Upper lobe of left lung (tissue), 6 donors: ENCODE data around the gene FFAR2. TPM values are rescaled to one million over a fixed set of nuclear protein-coding genes. Genes with fewer than 3 reads are reported as not detected.
A peak's percentile ranks its signal among the peaks of the same experiment; 100 is the strongest.
"Not testable (repeated sequence)": the region's sequence is repeated elsewhere in the genome, so short reads cannot be mapped to it uniquely, and the experiment has no call there.

Source experiments
- ATAC-seq, 2 donors: fragments of 200-7000 bp; cut with Tn5 transposase; one replicate each; pipeline ENCODE4 v1.9.1; 2022; ENCODE audit warnings: mild to moderate bottlenecking in 2 of 2, moderate library complexity in 2 of 2; ENCODE audit not compliant: low FRiP score in 2 of 2
- DNase-seq, 2 donors: peaks; one replicate each; pipeline ENCODE4 v3.0.0-alpha.2; 2019 to 2020
- H3K27ac ChIP-seq, 4 donors: fragments of 200-600 bp; sonication (generic); one replicate each; pipeline ENCODE4 v1.5.1; 2016 to 2019
- H3K27me3 ChIP-seq, 4 donors: fragments of 200-600 bp; sonication (generic); one replicate each; pipeline ENCODE4 v1.5.1; 2017 to 2019
- H3K36me3 ChIP-seq, 4 donors: fragments of 200-600 bp; sonication (generic); one replicate each; pipeline ENCODE4 v1.5.1; 2016 to 2019
- H3K4me1 ChIP-seq, 4 donors: fragments of 200-600 bp; sonication (generic); one replicate each; pipeline ENCODE4 v1.5.1; 2018 to 2019
- H3K4me3 ChIP-seq, 4 donors: fragments of 200-600 bp; sonication (generic); one replicate each; pipeline ENCODE4 v1.5.1; 2017 to 2019; ENCODE audit warnings: mild to moderate bottlenecking in 2 of 4, moderate library complexity in 1 of 4
- H3K9me3 ChIP-seq, 4 donors: fragments of 200-600 bp; sonication (generic); one replicate each; pipeline ENCODE4 v1.5.1; 2018 to 2019
- EP300 ChIP-seq, 4 donors: sonication (generic); formaldehyde crosslinking; IDR thresholded peaks; one replicate each; pipeline ENCODE4 v1.5.1; 2017; ENCODE audit warnings: antibody characterized with exemption in 4 of 4, control low read depth in 2 of 4
- POLR2A ChIP-seq, 4 donors: fragments of 450-650 bp; IDR thresholded peaks; one replicate each; pipeline ENCODE4 v1.5.1; 2016 to 2017; ENCODE audit warnings: antibody characterized with exemption in 4 of 4, mild to moderate bottlenecking in 2 of 4
- POLR2AphosphoS5 ChIP-seq, 2 donors: sonication (generic); formaldehyde crosslinking; IDR thresholded peaks; one replicate each; pipeline ENCODE4 v1.5.1; 2017; ENCODE audit warnings: antibody characterized with exemption in 2 of 2
- WGBS, 2 donors: methylation state at CpG; one replicate each; pipeline ENCODE4 v1.1.5; 2017 to 2018; 5-methylcytosine and 5-hydroxymethylcytosine counted together
- total RNA-seq, 6 donors: library from RNA; depleted of rRNA in 4 of 6; stranded (reverse); fragments of >200 nt in 4 of 6; gene quantifications; one replicate each; pipeline versions ENCODE4 v1.1.0 to v1.2.1, GENCODE V29; 2016 to 2021
- TF ChIP-seq, protein P1 (sequence below), 6 experiments: fragments of 450-650 bp in 4 of 6; fragments of 200-600 bp in 2 of 6; sonication (generic) in 2 of 6; IDR thresholded peaks; one replicate each; pipeline ENCODE4 v1.5.1; 2016 to 2019; ENCODE audit warnings: antibody characterized with exemption in 6 of 6
- donor health status: DM: no; HTN: no; CAD: no; lungs with moderate emphysema.
- donor health status: DM: no; HTN: yes; CAD: no; lungs with severe emphysema.

FFAR2 gene
- total RNA-seq, 6 donors from 2014 or later: 0.22 to 9.0 (median 2.1) TPM; not detected in 1

DNA sequence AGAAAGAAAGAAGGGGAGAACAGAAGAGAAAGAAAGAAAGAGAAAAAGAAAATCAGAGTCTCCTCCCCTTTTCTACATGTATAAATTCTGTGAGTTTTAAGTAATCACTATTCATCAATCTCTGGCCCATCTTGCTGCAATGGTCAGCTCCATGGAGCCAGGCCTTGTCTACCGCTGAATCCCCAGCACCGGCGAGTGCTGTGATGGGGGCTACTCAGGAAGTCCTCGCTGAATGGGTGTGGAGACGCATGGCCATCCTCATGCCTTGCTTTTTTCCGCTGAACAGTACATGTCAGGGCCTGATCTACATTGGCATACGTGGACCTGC lies 47.3 kb upstream of the FFAR2 start:
- DNase-seq: no peak
- Histone ChIP-seq H3K4me3 (no peak overlapping the region), H3K27me3 (no peaks in the 10 kb centered on the region), H3K4me1 (peaks cover 0 to 2% (median 0%) of the 10 kb centered on the region in 4 donors), H3K36me3 (no peaks in the 10 kb centered on the region), H3K27ac (no peak overlapping the region), H3K9me3 (no peaks in the 10 kb centered on the region)
- WGBS, 2 donors: 88 to 89% methylated on average over 7 of the region's 7 CpGs
- no peak for ATAC-seq
- TF ChIP-seq, protein P1, sequence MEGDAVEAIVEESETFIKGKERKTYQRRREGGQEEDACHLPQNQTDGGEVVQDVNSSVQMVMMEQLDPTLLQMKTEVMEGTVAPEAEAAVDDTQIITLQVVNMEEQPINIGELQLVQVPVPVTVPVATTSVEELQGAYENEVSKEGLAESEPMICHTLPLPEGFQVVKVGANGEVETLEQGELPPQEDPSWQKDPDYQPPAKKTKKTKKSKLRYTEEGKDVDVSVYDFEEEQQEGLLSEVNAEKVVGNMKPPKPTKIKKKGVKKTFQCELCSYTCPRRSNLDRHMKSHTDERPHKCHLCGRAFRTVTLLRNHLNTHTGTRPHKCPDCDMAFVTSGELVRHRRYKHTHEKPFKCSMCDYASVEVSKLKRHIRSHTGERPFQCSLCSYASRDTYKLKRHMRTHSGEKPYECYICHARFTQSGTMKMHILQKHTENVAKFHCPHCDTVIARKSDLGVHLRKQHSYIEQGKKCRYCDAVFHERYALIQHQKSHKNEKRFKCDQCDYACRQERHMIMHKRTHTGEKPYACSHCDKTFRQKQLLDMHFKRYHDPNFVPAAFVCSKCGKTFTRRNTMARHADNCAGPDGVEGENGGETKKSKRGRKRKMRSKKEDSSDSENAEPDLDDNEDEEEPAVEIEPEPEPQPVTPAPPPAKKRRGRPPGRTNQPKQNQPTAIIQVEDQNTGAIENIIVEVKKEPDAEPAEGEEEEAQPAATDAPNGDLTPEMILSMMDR (IDR thresholded peaks at IDR 0.05): no peak
- TF ChIP-seq EP300 (IDR thresholded peaks at IDR 0.05) (no peak), POLR2AphosphoS5 (IDR thresholded peaks at IDR 0.05) (no peak), POLR2A (IDR thresholded peaks at IDR 0.05) (no peak)

GRCh38 chr19:35401416-35401815 lies 46.6 kb upstream of the FFAR2 start:
- not testable (repeated sequence) for ATAC-seq, H3K27ac ChIP-seq, H3K4me3 ChIP-seq, DNase-seq, H3K9me3 ChIP-seq, H3K36me3 ChIP-seq, H3K4me1 ChIP-seq, H3K27me3 ChIP-seq
- WGBS, 2 donors: 84 to 89% methylated on average over 9 of the region's 9 CpGs

GRCh38 chr19:35403116-35403760 lies 44.8 kb upstream of the FFAR2 start:
- no peak for ATAC-seq
- DNase-seq: no peak
- no peaks in the 10 kb centered on the region for H3K27me3 ChIP-seq
- TF ChIP-seq POLR2A (IDR thresholded peaks at IDR 0.05): no peak
- TF ChIP-seq POLR2AphosphoS5 (IDR thresholded peaks at IDR 0.05): no peak
- TF ChIP-seq, protein P1 (IDR thresholded peaks at IDR 0.05): no peak
- no peak for TF ChIP-seq EP300 (IDR thresholded peaks at IDR 0.05)
- H3K4me3 ChIP-seq: no peak overlapping the region
- H3K4me1 ChIP-seq: no peaks in the 10 kb centered on the region
- no peaks in the 10 kb centered on the region for H3K9me3 ChIP-seq
- H3K27ac ChIP-seq: no peak overlapping the region
- H3K36me3 ChIP-seq: no peaks in the 10 kb centered on the region
- 82 to 83% methylated on average over 8 of the region's 8 CpGs for WGBS, 2 donors

DNA sequence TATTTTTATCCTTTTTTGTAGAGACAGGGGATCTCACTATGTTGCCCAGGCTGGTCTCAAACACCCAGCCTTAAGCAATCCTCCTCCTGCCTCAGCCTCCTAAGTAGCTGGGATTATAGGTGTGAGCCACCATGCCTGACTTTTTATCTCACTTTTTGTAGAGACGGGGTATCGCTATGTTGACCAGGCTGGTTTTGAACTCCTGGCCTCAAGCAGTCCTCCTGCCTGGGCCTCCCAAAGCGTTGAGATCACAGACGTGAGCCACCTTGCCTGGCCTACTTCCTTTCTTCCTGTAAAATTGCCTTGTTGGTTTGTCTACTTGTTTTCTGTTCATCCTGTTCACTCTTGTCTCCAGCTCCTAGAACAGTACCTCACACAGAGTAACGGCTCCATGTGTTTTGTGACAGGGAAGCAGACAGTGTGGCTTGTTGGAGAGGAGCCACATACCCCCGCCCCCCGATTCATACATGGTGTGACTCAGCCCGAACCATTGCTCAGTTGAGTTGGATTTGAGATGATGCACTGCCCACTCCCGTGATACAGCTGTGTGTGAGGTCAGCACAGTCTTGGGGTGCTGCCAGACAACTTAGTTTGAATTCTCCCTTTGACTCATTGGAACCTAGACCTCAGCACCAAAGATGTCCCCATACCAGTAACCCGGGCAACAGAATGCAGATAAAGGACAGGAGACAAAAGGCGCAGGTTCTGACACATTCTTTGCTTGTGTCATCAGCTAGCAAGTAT lies 43.0 kb upstream of the FFAR2 start:
- WGBS, 2 donors: 74 to 78% methylated on average over 11 of the region's 11 CpGs
- no peaks in the 10 kb centered on the region for H3K27me3 ChIP-seq
- H3K9me3 ChIP-seq: no peaks in the 10 kb centered on the region
- no peak overlapping the region for H3K4me3 ChIP-seq
- TF ChIP-seq POLR2AphosphoS5 (IDR thresholded peaks at IDR 0.05) (no peak), EP300 (IDR thresholded peaks at IDR 0.05) (no peak), POLR2A (IDR thresholded peaks at IDR 0.05) (no peak)
- TF ChIP-seq, protein P1 (IDR thresholded peaks at IDR 0.05): no peak
- H3K27ac ChIP-seq: no peak overlapping the region
- ATAC-seq (peak in 1 of 2 donors; percentile 91), DNase-seq (no peak)
- H3K36me3 ChIP-seq: no peaks in the 10 kb centered on the region
- H3K4me1 ChIP-seq: no peaks in the 10 kb centered on the region

- H3K27me3 ChIP-seq: no peaks in the 10 kb centered on the region
- TF ChIP-seq, protein P1 (IDR thresholded peaks at IDR 0.05): no peak
- TF ChIP-seq POLR2AphosphoS5 (IDR thresholded peaks at IDR 0.05) (no peak), EP300 (IDR thresholded peaks at IDR 0.05) (no peak)
- no peak for ATAC-seq
- no peaks in the 10 kb centered on the region for H3K36me3 ChIP-seq
- DNase-seq: no peak
- no peak overlapping the region for H3K27ac ChIP-seq
- no peak overlapping the region for H3K4me3 ChIP-seq
- whole genome bisulfite sequencing, 2 donors: 84 to 85% methylated on average over 6 of the region's 6 CpGs
- no peaks in the 10 kb centered on the region for H3K9me3 ChIP-seq
- H3K4me1 ChIP-seq: no peaks in the 10 kb centered on the region
These were observed 40.4 kb upstream of the FFAR2 start for GRCh38 chr19:35407619-35408018.
